HTERT RPE-1 (cell line): ENCODE measurements around the gene KLRB1.
"Not testable (repeated sequence)": the region's sequence is repeated elsewhere in the genome, so short reads cannot be mapped to it uniquely, and the experiment has no call there.

Experiments
- in situ Hi-C: fragments of 300-500 bp; cut with MboI; formaldehyde crosslinking; loops from 4 replicates; pipeline ENCODE4 v1.14.3; 2020; ENCODE audit warnings: low sequenced_read_pairs

Gene KLRB1

GRCh38 chr12:9607716-9608115, at the start of gene KLRB1:
KLRB1 (minus strand) TSS chr12:9607916; CDS start chr12:9607839, 77 bp downstream.
- in situ Hi-C loops: no loop called here

- in situ Hi-C loops: no loop called here
Measured at GRCh38 chr12:9651265-9651729, 43.6 kb upstream of the KLRB1 start.

GRCh38 chr12:9650151-9650576, 42.4 kb upstream of the KLRB1 start:
- in situ Hi-C loops: no loop called here

GRCh38 chr12:9649532-9649940, 41.8 kb upstream of the KLRB1 start:
- in situ Hi-C loops: no loop called here

- in situ Hi-C loops: no loop called here
Measured at GRCh38 chr12:9648701-9649531, 41.2 kb upstream of the KLRB1 start.

- in situ Hi-C loops: no loop called here
Measured at GRCh38 chr12:9647825-9648700, 40.3 kb upstream of the KLRB1 start.

- in situ Hi-C loops: no loop called here
Measured at GRCh38 chr12:9646794-9647781, 39.4 kb upstream of the KLRB1 start.

GRCh38 chr12:9644985-9645551, 37.4 kb upstream of the KLRB1 start:
- in situ Hi-C loops: not testable (repeated sequence)

- in situ Hi-C loops: no loop called here
Measured at GRCh38 chr12:9643266-9643660, 35.5 kb upstream of the KLRB1 start.

- in situ Hi-C loops: no loop called here
Measured at GRCh38 chr12:9642606-9643265, 35.0 kb upstream of the KLRB1 start.

- in situ Hi-C loops: no loop called here
Measured at GRCh38 chr12:9640024-9640423, 32.3 kb upstream of the KLRB1 start.

GRCh38 chr12:9636851-9637206, 29.1 kb upstream of the KLRB1 start:
- in situ Hi-C loops: no loop called here

GRCh38 chr12:9636150-9636850, 28.6 kb upstream of the KLRB1 start:
- in situ Hi-C loops: no loop called here

- in situ Hi-C loops: no loop called here
Measured at GRCh38 chr12:9634969-9635754, 27.4 kb upstream of the KLRB1 start.

GRCh38 chr12:9634177-9634803, 26.6 kb upstream of the KLRB1 start:
- in situ Hi-C loops: no loop called here

GRCh38 chr12:9632766-9633165, 25.1 kb upstream of the KLRB1 start:
- in situ Hi-C loops: no loop called here

- in situ Hi-C loops: no loop called here
Measured at GRCh38 chr12:9626821-9627220, 19.1 kb upstream of the KLRB1 start.

- in situ Hi-C loops: no loop called here
Measured at GRCh38 chr12:9626291-9626690, 18.6 kb upstream of the KLRB1 start.
